K562 (cell line): Measurements from ENCODE around the gene RHEB. TPM values are rescaled to one million over a fixed set of nuclear protein-coding genes. Genes with fewer than 3 reads are reported as not detected.

Experiments used
- ATAC-seq: fragments of 200-7000 bp; cut with Tn5 transposase; 3 replicates; pipeline ENCODE4 v1.9.1; 2020; ENCODE audit warnings: moderate library complexity
- BruUV-seq: library from RNA; stranded (reverse); fragments of 400-500 nt; replicated peaks from 2 replicates; lab custom pipeline; 2021; lab: Mats Ljungman, UMichigan
- CTCF ChIA-PET: fragments of 300-600 bp; formaldehyde crosslinking; extraction: SDS; loops from one replicate; lab custom pipeline; 2021; ENCODE audit warnings: low intra/inter-chr PET ratio; lab: Yijun Ruan, JAX
- POLR2A ChIA-PET: fragments of 300-600, 350-650 bp; sonication (Branson Sonifier 250); formaldehyde crosslinking; extraction: SDS; loops from one replicate; lab custom pipeline; 2021; ENCODE audit warnings: antibody characterized with exemption, inconsistent platforms; lab: Yijun Ruan, JAX
- DNase-seq, 4 experiments: peaks; one replicate each; pipeline versions ENCODE4 v3.0.0 to v3.0.0-alpha.2; 2011 to 2018; ENCODE audit warnings: low spot score in 3 of 4, mixed read lengths in 3 of 4; ENCODE audit errors: extremely low read depth in 1 of 4
- FAIRE-seq: peaks from 2 replicates; lab custom pipeline; 2011; peaks lifted over from hg19 to GRCh38; lab: Jason Lieb, UNC
- H2AFZ ChIP-seq: 2 replicates; pipeline ENCODE4 v1.6.0; 2011; ENCODE audit warnings: low read depth, low read length, control low read depth, inconsistent platforms
- H3K27ac ChIP-seq: fragments of 200-600 bp; 3 replicates; pipeline ENCODE4 v1.8.0; 2011; ENCODE audit warnings: low read depth, mild to moderate bottlenecking, control low read depth, inconsistent platforms, low read length, moderate library complexity, mixed read lengths; ENCODE audit errors: extremely low read depth
- H3K27me3 ChIP-seq, 2 experiments: fragments of 300-600 bp in 1 of 2; 2 replicates in 1 of 2; 3 replicates in 1 of 2; pipeline versions ENCODE4 v1.6.0 to v1.8.0; 2011; ENCODE audit warnings: inconsistent platforms in 2 of 2, low read length in 2 of 2, mild to moderate bottlenecking in 1 of 2, mixed read lengths in 1 of 2, moderate library complexity in 1 of 2; ENCODE audit not compliant: control insufficient read depth in 2 of 2, insufficient read depth in 2 of 2
- H3K36me3 ChIP-seq: fragments of 300-600 bp; 3 replicates; pipeline ENCODE4 v1.8.0; 2011; ENCODE audit warnings: mild to moderate bottlenecking, low read length, inconsistent platforms; ENCODE audit not compliant: control insufficient read depth, insufficient read depth
- H3K4me1 ChIP-seq, 2 experiments: fragments of 200-600 bp in 1 of 2; replicated peaks in 1 of 2; 2 replicates in 1 of 2; 3 replicates in 1 of 2; pipeline versions ENCODE4 v1.5.1 to v1.8.0; 2011; ENCODE audit warnings: inconsistent platforms in 2 of 2, low read length in 2 of 2, mild to moderate bottlenecking in 1 of 2, mixed read lengths in 1 of 2, moderate library complexity in 1 of 2; ENCODE audit not compliant: control insufficient read depth in 2 of 2, insufficient read depth in 2 of 2
- H3K4me2 ChIP-seq: 2 replicates; pipeline ENCODE4 v1.6.1; 2011; ENCODE audit warnings: low read length, control low read depth, inconsistent platforms, mixed read lengths; ENCODE audit not compliant: insufficient read depth
- H3K4me3 ChIP-seq: fragments of 200-600 bp; sonication (generic), shearing (Covaris generic); 2 replicates; pipeline ENCODE4 v1.5.1; 2016; ENCODE audit warnings: control low read depth, inconsistent platforms
- H3K79me2 ChIP-seq: fragments of 200-600 bp; 3 replicates; pipeline ENCODE4 v1.8.0; 2011; ENCODE audit warnings: low read length, inconsistent platforms; ENCODE audit not compliant: control insufficient read depth, insufficient read depth
- H3K9ac ChIP-seq, 2 experiments: 2 replicates each; pipeline versions ENCODE4 v1.6.0 to v1.6.1; 2011; ENCODE audit warnings: low read depth in 2 of 2, low read length in 2 of 2, control low read depth in 1 of 2, inconsistent platforms in 1 of 2, mild to moderate bottlenecking in 1 of 2, mixed read lengths in 1 of 2; ENCODE audit not compliant: insufficient read depth in 1 of 2
- H3K9me1 ChIP-seq: one replicate; pipeline ENCODE4 v1.6.0; 2011; ENCODE audit warnings: inconsistent platforms, mild to moderate bottlenecking, low read length, moderate library complexity; ENCODE audit not compliant: control insufficient read depth, insufficient read depth
- H3K9me3 ChIP-seq: replicated peaks from 2 replicates; pipeline ENCODE4 v1.5.1; 2011; ENCODE audit warnings: low read depth, low read length, inconsistent platforms; ENCODE audit not compliant: control insufficient read depth, insufficient read depth
- H4K20me1 ChIP-seq: replicated peaks from 2 replicates; pipeline ENCODE4 v1.6.1; 2011; ENCODE audit warnings: low read length, inconsistent platforms, mixed read lengths; ENCODE audit not compliant: control insufficient read depth, insufficient read depth
- ATF7 ChIP-seq: fragments of 450-650 bp; IDR thresholded peaks from 2 replicates; pipeline ENCODE4 v1.7.1; 2014; ENCODE audit warnings: mild to moderate bottlenecking, moderate library complexity
- C11orf30 ChIP-seq: fragments of 450-650 bp; IDR thresholded peaks from 2 replicates; pipeline ENCODE4 v1.6.1; 2016; ENCODE audit warnings: low read depth, mild to moderate bottlenecking
- ETV5 ChIP-seq: sonication (generic); formaldehyde crosslinking; IDR thresholded peaks from 2 replicates; pipeline ENCODE4 v1.4.0; 2020; ENCODE audit warnings: low read depth, mild to moderate bottlenecking, missing genetic modification reagents
- NFXL1 ChIP-seq: fragments of 450-650 bp; formaldehyde crosslinking; IDR thresholded peaks from 2 replicates; pipeline ENCODE4 v1.4.0; 2021; ENCODE audit warnings: mild to moderate bottlenecking
- PHF20 ChIP-seq: fragments of 450-650 bp; IDR thresholded peaks from 2 replicates; pipeline ENCODE4 v1.6.1; 2018; ENCODE audit not compliant: partially characterized antibody
- POLR2AphosphoS5 ChIP-seq: IDR thresholded peaks from 2 replicates; pipeline ENCODE4 v1.6.1; 2011; ENCODE audit warnings: mild to moderate bottlenecking, low read depth, low read length, moderate library complexity; ENCODE audit not compliant: control insufficient read depth, insufficient read depth
- PTRF ChIP-seq: fragments of 450-650 bp; IDR thresholded peaks from 2 replicates; pipeline ENCODE4 v1.6.1; 2016; ENCODE audit warnings: mild to moderate bottlenecking, missing genetic modification characterization, missing compliant biosample characterization
- TCFL5 ChIP-seq: fragments of 250-450 bp; sonication (Bioruptor Pico); conservative IDR thresholded peaks from 2 replicates; pipeline ENCODE4 v1.6.1; 2021; ENCODE audit warnings: mild to moderate bottlenecking, moderate library complexity, matching md5 sums
- TRIM28 ChIP-seq: fragments of 450-650 bp; IDR thresholded peaks from 2 replicates; pipeline ENCODE4 v1.6.1; 2017
- ZNF707 ChIP-seq: fragments of 250-450 bp; sonication (Bioruptor Pico); conservative IDR thresholded peaks from 2 replicates; pipeline ENCODE4 v1.8.0; 2022; ENCODE audit warnings: inconsistent platforms, mild to moderate bottlenecking, moderate library complexity
- ZNF778 ChIP-seq: fragments of 450-650 bp; formaldehyde crosslinking; IDR thresholded peaks from 2 replicates; pipeline ENCODE4 v1.4.0; 2020; ENCODE audit warnings: mild to moderate bottlenecking, moderate library complexity
- WGBS: fragments of 100-300 bp; shearing (Covaris generic); methylation state at CpG from one replicate; pipeline ENCODE4 v1.1.6; 2016; ENCODE audit warnings: low coverage, mixed read lengths; ENCODE audit not compliant: insufficient coverage; ENCODE audit errors: missing lambda C conversion rate; 5-methylcytosine and 5-hydroxymethylcytosine counted together
- in situ Hi-C: fragments of 300-500 bp; cut with MboI; formaldehyde crosslinking; loops from 4 replicates; pipeline ENCODE4 v1.15.0; 2018; ENCODE audit warnings: inconsistent platforms, mixed read lengths
- intact Hi-C: fragments of 100-400 bp; cut with micrococcal nuclease; formaldehyde crosslinking; loops from 2 replicates; pipeline ENCODE4 v1.14.2; 2022
- polyA plus RNA-seq, 8 experiments: library from polyadenylated mRNA; depleted of rRNA in 4 of 8; stranded (reverse) in 5 of 8; unstranded in 3 of 8; fragments of >200 nt; fragmentation: Nextera tagmentation in 2 of 8; fragmentation: Illumina TruSeq in 1 of 8; extraction: Ambion mirVana in 2 of 8; extraction: Trizol in 1 of 8; gene quantifications; 2 replicates each; pipeline versions ENCODE4 v1.2.1 to v1.2.3, GENCODE V29; 2011 to 2014; ENCODE audit warnings: inconsistent platforms in 1 of 8, missing spikeins in 1 of 8
- total RNA-seq, 7 experiments: library from RNA; depleted of rRNA in 6 of 7; stranded (reverse); fragments of >200 nt in 6 of 7; fragmentation: Illumina TruSeq in 2 of 7; extraction: Trizol in 2 of 7; gene quantifications; 2 replicates each; pipeline versions ENCODE4 v1.2.1 to v1.2.3, GENCODE V29; 2011 to 2021; ENCODE audit warnings: low replicate concordance in 1 of 7
- TF ChIP-seq, protein P1 (sequence below): fragments of 250-450 bp; sonication (Bioruptor Pico); IDR thresholded peaks from 2 replicates; pipeline ENCODE4 v1.5.0; 2021; ENCODE audit warnings: mild to moderate bottlenecking, borderline replicate concordance
- TF ChIP-seq, protein P2 (sequence below): fragments of 250-450 bp; sonication (Bioruptor Pico); IDR thresholded peaks from 2 replicates; pipeline ENCODE4 v1.5.0; 2021; ENCODE audit warnings: mild to moderate bottlenecking, moderate library complexity
- TF ChIP-seq, protein P3 (sequence below): sonication (generic); formaldehyde crosslinking; IDR thresholded peaks from 2 replicates; pipeline ENCODE4 v1.8.0; 2022; ENCODE audit warnings: mild to moderate bottlenecking, missing genetic modification reagents
- TF ChIP-seq, protein P4 (sequence below): fragments of 450-650 bp; formaldehyde crosslinking; IDR thresholded peaks from 2 replicates; pipeline ENCODE4 v1.4.0; 2020; ENCODE audit warnings: mild to moderate bottlenecking

Gene RHEB
- total and polyA plus RNA-seq, 9 of the 15 experiments (the other 6 are each of a cell fraction or from before 2014, with no cell fraction given): 28.5 to 249 (median 182) TPM

DNA sequence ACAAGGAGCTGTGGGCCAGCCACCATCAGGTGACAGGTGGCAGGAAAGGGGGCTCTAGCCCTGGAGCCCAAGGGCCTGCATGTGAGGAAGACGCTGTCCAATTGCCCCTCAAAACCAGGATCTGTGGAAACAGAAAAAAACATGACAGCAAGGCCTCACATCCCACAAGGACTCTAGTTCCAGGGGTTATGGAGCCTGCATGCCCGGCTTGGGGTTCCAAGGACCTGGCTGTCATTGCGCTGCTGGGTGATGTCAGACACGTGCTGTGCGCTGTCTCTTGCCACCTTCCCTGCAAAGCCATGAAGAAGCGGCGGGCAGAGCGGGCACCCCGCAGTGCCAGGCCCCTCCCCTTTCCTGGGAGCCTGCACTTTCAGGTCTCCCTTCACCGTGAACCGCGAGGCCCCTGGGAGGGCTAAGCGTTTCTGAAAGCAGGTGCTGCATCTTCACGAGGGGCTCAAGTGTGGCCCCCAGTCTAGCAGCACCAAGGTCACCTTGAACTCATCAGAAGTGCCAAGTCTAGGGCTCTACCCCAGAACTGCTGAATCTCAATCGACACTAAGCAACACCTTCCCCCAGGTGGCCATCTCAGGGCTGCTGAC, 64.7 kb downstream of the RHEB start:
- H3K4me3 ChIP-seq: no peak overlapping the region
- no peak overlapping the region for H2AFZ ChIP-seq
- peaks cover 0 to 18% of the 10 kb centered on the region in 2 experiments; a peak in 1 of 5 replicates for H3K4me1 ChIP-seq
- no peak for DNase-seq
- no peak for FAIRE-seq
- H3K4me2 ChIP-seq: no peak overlapping the region
- BruUV-seq: no TSS peak
- no peaks in the 10 kb centered on the region for H3K9me3 ChIP-seq
- ChIA-PET CTCF (no interaction called here), POLR2A (no interaction called here)
- no peak for ATAC-seq
- WGBS: 8% methylated on average over 15 of the region's 15 CpGs
- peaks cover 70 to 87% of the 10 kb centered on the region in 2 experiments for H3K27me3 ChIP-seq
- H3K9ac ChIP-seq: no peak overlapping the region; a peak in 1 of 4 replicates
- intact Hi-C loops: loop anchor here (5.0 kb wide), 2 partner anchors 177 to 302 kb away; no protein-coding TSS in a partner anchor
- in situ Hi-C loops: no loop called here
- H3K9me1 ChIP-seq: no peaks in the 10 kb centered on the region
- H3K27ac ChIP-seq: no peak overlapping the region
- H4K20me1 ChIP-seq: peaks cover 6% of the 10 kb centered on the region; the same call in 1 of the 2 replicates
- H3K36me3 ChIP-seq: no peaks in the 10 kb centered on the region
- H3K79me2 ChIP-seq: no peaks in the 10 kb centered on the region
- TF ChIP-seq, protein P1, sequence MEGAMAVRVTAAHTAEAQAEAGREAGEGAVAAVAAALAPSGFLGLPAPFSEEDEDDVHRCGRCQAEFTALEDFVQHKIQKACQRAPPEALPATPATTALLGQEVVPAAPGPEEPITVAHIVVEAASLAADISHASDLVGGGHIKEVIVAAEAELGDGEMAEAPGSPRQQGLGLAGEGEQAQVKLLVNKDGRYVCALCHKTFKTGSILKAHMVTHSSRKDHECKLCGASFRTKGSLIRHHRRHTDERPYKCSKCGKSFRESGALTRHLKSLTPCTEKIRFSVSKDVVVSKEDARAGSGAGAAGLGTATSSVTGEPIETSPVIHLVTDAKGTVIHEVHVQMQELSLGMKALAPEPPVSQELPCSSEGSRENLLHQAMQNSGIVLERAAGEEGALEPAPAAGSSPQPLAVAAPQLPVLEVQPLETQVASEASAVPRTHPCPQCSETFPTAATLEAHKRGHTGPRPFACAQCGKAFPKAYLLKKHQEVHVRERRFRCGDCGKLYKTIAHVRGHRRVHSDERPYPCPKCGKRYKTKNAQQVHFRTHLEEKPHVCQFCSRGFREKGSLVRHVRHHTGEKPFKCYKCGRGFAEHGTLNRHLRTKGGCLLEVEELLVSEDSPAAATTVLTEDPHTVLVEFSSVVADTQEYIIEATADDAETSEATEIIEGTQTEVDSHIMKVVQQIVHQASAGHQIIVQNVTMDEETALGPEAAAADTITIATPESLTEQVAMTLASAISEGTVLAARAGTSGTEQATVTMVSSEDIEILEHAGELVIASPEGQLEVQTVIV (CRISPR knock-in tag): no peak
- TF ChIP-seq PTRF (tag) (no peak), ATF7 (no peak), ZNF707 (no peak), ETV5 (CRISPR knock-in tag) (no peak), NFXL1 (CRISPR knock-in tag) (no peak), C11orf30 (no peak), POLR2AphosphoS5 (no peak), ZNF778 (CRISPR knock-in tag) (no peak), TCFL5 (CRISPR knock-in tag) (no peak), PHF20 (no peak), TRIM28 (no peak)
- TF ChIP-seq, protein P2, sequence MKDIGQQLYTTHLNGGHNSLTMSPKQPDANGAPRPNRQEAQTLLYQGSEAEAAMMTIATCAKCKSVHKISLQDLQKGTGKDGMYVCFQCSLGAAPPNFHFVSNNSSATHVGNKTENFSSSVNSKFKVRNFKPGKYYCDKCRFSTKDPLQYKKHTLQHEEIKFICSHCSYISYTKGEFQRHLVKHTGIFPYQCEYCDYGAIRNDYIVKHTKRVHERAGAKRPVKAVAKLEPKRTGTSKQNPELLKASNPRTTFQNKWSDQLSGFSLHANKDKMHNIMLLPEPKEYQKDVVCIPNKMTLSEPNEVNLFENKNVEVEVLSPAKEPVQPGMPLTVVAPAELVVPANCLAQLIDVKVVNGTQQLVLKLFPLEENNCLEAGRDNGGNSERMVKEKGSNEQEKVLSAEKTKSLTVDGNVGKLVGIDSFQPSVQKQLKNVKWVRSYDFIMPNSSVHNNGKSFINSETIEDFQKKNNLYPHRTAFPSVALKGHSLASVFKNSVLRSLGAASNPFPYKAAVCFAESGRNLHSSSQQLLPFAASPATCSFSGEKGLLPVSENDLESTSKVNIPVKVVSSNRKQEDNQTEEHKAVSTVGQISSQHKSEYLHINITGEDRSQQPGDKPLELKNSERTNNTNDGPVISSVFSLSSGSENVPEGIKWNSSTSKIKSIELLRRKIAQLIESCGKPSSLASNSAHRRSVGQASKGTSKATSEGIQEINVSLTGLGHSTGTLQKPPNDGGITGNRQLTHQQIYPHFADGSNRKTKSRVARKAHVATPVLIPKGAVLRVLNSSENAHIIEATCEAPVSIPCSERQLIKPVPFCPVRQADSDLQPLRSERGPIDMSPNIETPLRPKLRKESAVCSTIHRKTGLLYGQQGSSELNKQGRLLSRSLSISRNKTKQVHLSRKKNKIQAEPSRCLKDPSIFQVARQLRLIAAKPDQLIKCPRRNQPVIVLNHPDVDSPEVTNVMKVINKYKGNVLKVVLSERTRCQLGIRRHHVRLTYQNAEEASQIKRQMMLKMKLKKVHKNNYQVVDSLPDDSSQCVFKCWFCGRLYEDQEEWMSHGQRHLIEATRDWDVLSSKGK (CRISPR knock-in tag): no peak
- TF ChIP-seq, protein P3, sequence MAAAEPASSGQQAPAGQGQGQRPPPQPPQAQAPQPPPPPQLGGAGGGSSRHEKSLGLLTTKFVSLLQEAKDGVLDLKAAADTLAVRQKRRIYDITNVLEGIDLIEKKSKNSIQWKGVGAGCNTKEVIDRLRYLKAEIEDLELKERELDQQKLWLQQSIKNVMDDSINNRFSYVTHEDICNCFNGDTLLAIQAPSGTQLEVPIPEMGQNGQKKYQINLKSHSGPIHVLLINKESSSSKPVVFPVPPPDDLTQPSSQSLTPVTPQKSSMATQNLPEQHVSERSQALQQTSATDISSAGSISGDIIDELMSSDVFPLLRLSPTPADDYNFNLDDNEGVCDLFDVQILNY: no peak
- TF ChIP-seq, protein P4, sequence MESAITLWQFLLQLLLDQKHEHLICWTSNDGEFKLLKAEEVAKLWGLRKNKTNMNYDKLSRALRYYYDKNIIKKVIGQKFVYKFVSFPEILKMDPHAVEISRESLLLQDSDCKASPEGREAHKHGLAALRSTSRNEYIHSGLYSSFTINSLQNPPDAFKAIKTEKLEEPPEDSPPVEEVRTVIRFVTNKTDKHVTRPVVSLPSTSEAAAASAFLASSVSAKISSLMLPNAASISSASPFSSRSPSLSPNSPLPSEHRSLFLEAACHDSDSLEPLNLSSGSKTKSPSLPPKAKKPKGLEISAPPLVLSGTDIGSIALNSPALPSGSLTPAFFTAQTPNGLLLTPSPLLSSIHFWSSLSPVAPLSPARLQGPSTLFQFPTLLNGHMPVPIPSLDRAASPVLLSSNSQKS: no peak
